Common myeloid progenitor, CD34-positive (primary cell): ENCODE results near the gene HARS1.
"Not testable (repeated sequence)": the region's sequence is repeated elsewhere in the genome, so short reads cannot be mapped to it uniquely, and the experiment has no call there.

Experiments used
- CTCF ChIA-PET: fragments of 350-600 bp; sonication (Branson Sonifier 250); formaldehyde crosslinking; loops from one replicate; lab custom pipeline; 2021; ENCODE audit warnings: antibody characterized with exemption; lab: Charles Lee
- POLR2A ChIA-PET: fragments of 350-600 bp; sonication (Branson Sonifier 250); formaldehyde crosslinking; loops from one replicate; lab custom pipeline; 2021; ENCODE audit warnings: antibody characterized with exemption; lab: Charles Lee
- DNase-seq, 3 donors: peaks; one replicate each; pipeline versions ENCODE4 v3.0.0 to v3.0.0-alpha.2; 2013
- H3K27ac ChIP-seq, 2 experiments: 1 replicate in 1 of 2; 2 replicates in 1 of 2; pipeline ENCODE4 v1.7.0; 2013; ENCODE audit warnings: inconsistent platforms in 2 of 2, low read length in 2 of 2, mild to moderate bottlenecking in 2 of 2, low read depth in 1 of 2, moderate library complexity in 1 of 2; ENCODE audit not compliant: severe bottlenecking in 2 of 2, insufficient read depth in 1 of 2, poor library complexity in 1 of 2
- H3K27me3 ChIP-seq, 5 experiments: replicated peaks in 2 of 5; 1 replicate in 3 of 5; 2 replicates in 2 of 5; pipeline versions ENCODE4 v1.6.1 to v1.7.0; 2013; ENCODE audit warnings: low read length in 4 of 5, mild to moderate bottlenecking in 2 of 5, moderate library complexity in 2 of 5, inconsistent platforms in 1 of 5; ENCODE audit not compliant: insufficient read depth in 5 of 5, control insufficient read depth in 4 of 5
- H3K36me3 ChIP-seq, 4 experiments: 1 replicate in 2 of 4; 2 replicates in 2 of 4; pipeline versions ENCODE4 v1.6.1 to v1.7.0; 2013; ENCODE audit warnings: low read length in 3 of 4, control low read depth in 1 of 4, mild to moderate bottlenecking in 1 of 4; ENCODE audit not compliant: control insufficient read depth in 4 of 4, insufficient read depth in 4 of 4
- H3K4me1 ChIP-seq, 4 experiments: 1 replicate in 3 of 4; 2 replicates in 1 of 4; pipeline versions ENCODE4 v1.6.1 to v1.7.1; 2013; ENCODE audit warnings: low read length in 3 of 4, mild to moderate bottlenecking in 3 of 4, control low read depth in 1 of 4, inconsistent platforms in 1 of 4, moderate library complexity in 1 of 4; ENCODE audit not compliant: control insufficient read depth in 4 of 4, insufficient read depth in 4 of 4; ENCODE audit errors: control extremely low read depth in 1 of 4
- H3K4me3 ChIP-seq, 7 experiments: 1 replicate in 4 of 7; 2 replicates in 3 of 7; pipeline versions ENCODE4 v1.5.1 to v1.7.0; 2013; ENCODE audit warnings: mild to moderate bottlenecking in 7 of 7, low read length in 6 of 7, moderate library complexity in 6 of 7, inconsistent platforms in 2 of 7, low read depth in 2 of 7, control low read depth in 1 of 7; ENCODE audit not compliant: insufficient read depth in 4 of 7, control insufficient read depth in 1 of 7; ENCODE audit errors: extremely low read depth in 1 of 7
- H3K9me3 ChIP-seq, 5 experiments: 1 replicate in 4 of 5; 2 replicates in 1 of 5; pipeline versions ENCODE4 v1.6.1 to v1.7.1; 2013; ENCODE audit warnings: low read length in 4 of 5, mild to moderate bottlenecking in 2 of 5, inconsistent platforms in 1 of 5, low read depth in 1 of 5, moderate library complexity in 1 of 5; ENCODE audit not compliant: control insufficient read depth in 4 of 5, insufficient read depth in 2 of 5; ENCODE audit errors: control extremely low read depth in 1 of 5
- WGBS: methylation state at CpG from one replicate; pipeline ENCODE4 v1.1.5; 2013; ENCODE audit not compliant: insufficient coverage; 5-methylcytosine and 5-hydroxymethylcytosine counted together

HARS1 gene

DNA sequence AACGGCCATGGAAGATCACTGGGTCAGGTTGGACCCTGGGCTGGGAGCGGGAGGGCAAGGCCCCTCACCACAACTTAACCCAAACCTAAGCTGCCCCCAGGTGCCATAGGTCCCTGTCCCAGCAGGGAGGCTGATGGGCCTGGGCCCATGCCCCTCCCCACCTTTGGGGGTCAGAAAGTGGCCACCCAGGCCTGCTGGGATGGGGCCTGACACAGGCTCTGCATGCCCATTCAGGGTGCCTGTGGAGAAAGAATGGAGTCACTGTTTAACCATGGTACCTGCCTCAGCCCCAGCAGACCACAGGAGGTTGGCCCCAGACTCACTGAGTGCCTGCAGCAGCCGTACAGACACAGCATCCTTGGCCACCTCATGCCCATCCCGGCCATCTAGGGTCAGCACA is 20.1 kb downstream of the HARS1 start:
- DNase-seq, H3K9me3 ChIP-seq, H3K4me3 ChIP-seq, H3K27me3 ChIP-seq, POLR2A ChIA-PET, CTCF ChIA-PET, H3K4me1 ChIP-seq, H3K27ac ChIP-seq: not testable (repeated sequence)
- peaks cover 16 to 75% (median 51%) of the 10 kb centered on the region in 4 experiments for H3K36me3 ChIP-seq
- WGBS, result no CpG with 5 or more reads among the region's 4 CpGs

DNA sequence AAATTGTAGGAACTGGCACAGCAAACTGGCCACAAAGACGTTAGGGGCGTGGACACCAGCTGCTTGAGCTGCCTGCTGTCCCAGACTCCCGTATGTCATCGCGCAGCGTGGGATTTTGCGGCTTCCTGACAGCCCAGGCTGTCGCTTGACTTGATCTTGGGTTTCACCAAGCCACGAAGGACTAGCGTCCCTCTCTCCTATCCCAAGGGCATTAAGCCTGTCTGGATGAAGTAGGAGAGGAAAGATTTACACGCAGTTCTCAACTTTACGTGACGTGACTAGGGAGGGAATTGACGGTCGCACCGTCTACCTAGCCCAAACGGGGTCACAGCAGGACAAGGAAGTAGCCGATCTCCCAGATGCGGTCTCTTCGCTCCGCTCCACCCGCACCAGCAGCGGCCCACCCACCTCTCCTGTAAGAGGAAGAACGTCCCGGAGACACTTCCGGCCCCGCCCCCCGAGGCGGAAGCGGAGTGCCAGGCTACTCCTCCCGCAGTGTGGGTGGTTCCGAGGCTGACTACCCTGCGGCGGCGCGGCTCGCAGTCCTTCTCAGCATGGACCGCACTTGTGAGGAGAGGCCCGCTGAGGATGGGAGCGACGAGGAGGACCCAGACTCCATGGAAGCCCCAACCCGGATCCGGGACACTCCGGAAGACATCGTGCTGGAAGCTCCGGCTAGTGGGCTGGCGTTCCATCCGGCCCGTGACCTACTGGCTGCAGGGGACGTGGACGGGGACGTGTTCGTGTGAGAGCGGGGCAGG is 26.6 kb downstream of the HARS1 start, which contains the start of gene WDR55:
TSS of gene WDR55 (plus strand) at position 546 of the 761 bp plus-strand sequence. CDS start at position 555, 9 bp downstream.
- peaks cover 23 to 63% (median 45%) of the 10 kb centered on the region in 4 experiments for H3K36me3 ChIP-seq
- DNase-seq, result peak; percentile 95 to 97 (median 95)

DNA sequence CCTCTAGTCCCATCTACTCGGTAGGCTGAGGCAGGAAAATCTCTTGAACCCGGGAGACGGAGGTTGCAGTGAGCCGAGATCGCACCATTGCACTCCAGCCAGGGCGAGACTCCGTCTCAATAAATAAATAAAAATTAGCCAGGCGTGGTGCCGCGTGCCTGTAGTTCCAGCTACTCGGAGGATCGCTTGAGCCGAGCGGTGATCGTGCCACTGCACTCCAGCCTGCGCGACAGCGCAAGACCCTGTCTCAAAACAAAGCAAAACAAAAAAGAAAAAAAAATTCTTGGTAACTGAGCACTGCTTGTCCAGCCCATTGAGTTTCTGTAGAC is 27.2 kb downstream of the HARS1 start:
- ChIA-PET POLR2A (interaction anchor here (1.0 to 2.0 kb wide), 2 partner anchors 16 to 118 kb away, joined by 3 to 10 read pairs; partner anchors contain the start of genes IK and NDUFA2), CTCF (interaction anchor here (0.7 to 1.3 kb wide), 5 partner anchors 9 to 102 kb away, joined by 3 to 5 read pairs (median 3); partner anchors contain the start of genes IK and NDUFA2)
- 45% methylated on average over 18 of the region's 18 CpGs for WGBS
- H3K27me3 ChIP-seq, result no peaks in the 10 kb centered on the region
- H3K27ac ChIP-seq, result peak overlapping the region; percentile 67 to 93
- peaks cover 26 to 63% (median 46%) of the 10 kb centered on the region in 4 experiments for H3K36me3 ChIP-seq
- no peaks in the 10 kb centered on the region for H3K9me3 ChIP-seq
- H3K4me3 ChIP-seq, result peak overlapping the region; percentile 77 to 97 (median 84)
- DNase-seq, result no peak
- H3K4me1 ChIP-seq, result peaks cover 0 to 13% (median 9%) of the 10 kb centered on the region in 4 experiments

More for the DNA sequence above, 26.6 kb downstream of the HARS1 start, which contains the start of gene WDR55:
- Histone ChIP-seq H3K27ac (peak within 1 kb of the TSS; percentile 67 to 93), H3K27me3 (no peaks in the 10 kb centered on the region), H3K4me3 (peak within 1 kb of the TSS; percentile 77 to 97 (median 84)), H3K4me1 (peaks cover 0 to 13% (median 9%) of the 10 kb centered on the region in 4 experiments), H3K9me3 (no peaks in the 10 kb centered on the region)
- ChIA-PET POLR2A (interaction anchor here (1.0 to 2.0 kb wide), 2 partner anchors 17 to 118 kb away, joined by 3 to 10 read pairs; partner anchors contain the start of genes IK and NDUFA2), CTCF (interaction anchor here (0.6 to 1.6 kb wide), 6 partner anchors 9 to 421 kb away, joined by 3 to 5 read pairs (median 3); partner anchors contain the start of genes IK and NDUFA2)
- 0% methylated on average over 27 of the region's 54 CpGs for WGBS

DNA sequence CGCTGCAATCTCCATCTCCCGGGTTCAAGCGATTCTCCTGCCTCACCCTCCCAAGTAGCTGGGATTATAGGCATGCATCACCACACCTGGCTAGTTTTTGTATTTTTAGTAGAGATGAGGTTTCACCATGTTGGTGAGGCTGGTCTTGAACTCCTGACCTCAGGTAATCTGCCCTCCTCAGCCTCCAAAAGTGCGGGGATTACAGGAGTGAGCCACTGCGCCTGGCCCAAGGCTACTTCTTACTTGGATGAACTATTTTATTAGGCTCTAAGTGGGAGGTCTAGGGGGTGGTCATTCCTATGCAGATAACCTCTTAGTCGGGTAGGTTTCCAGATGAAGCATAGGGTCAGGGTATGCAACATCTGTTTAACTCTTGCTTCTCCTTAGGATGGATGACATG is 30.8 kb downstream of the HARS1 start:
- H3K4me1 ChIP-seq, H3K27me3 ChIP-seq, DNase-seq, H3K27ac ChIP-seq, H3K9me3 ChIP-seq, POLR2A ChIA-PET, CTCF ChIA-PET, H3K4me3 ChIP-seq: not testable (repeated sequence)
- peaks cover 37 to 75% (median 61%) of the 10 kb centered on the region in 4 experiments for H3K36me3 ChIP-seq
- 100% methylated on average over 2 of the region's 6 CpGs for WGBS

DNA sequence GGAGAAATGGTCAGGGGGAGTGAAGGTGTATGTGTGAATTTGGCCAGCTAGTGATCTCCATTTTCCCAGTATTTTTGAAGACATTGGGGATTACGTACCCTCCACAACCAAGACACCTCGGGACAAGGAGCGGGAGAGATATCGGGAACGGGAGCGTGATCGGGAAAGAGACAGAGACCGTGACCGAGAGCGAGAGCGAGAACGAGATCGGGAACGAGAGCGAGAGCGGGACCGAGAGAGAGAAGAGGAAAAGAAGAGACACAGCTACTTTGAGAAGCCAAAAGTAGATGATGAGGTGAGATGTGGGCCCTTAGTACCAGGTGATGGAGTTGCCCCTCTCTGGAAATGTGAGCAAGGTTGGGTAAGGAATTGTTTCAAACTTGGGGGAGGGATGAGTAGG is 32.3 kb downstream of the HARS1 start:
- 98% methylated on average over 17 of the region's 17 CpGs for WGBS
- H3K27ac ChIP-seq, result no peak overlapping the region

DNA sequence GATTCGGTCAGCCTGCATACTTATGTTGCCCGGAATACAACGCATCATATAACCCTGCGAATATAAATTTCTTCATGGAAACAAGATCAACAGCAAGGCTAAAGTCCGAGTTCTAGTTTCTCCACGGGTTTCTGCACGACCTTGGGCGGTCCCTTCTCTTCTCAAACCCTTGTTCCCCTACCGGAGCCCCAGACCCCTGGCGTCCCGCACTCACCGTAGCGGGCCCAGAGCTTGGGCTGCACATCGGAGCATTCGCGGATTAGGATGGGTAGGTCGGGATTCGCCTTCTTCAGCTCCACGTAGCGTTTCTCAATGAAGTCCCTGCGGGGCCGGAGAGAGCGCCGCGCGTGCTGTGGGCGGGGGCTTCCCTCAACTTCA is 44.1 kb downstream of the HARS1 start:
- Histone ChIP-seq H3K4me3 (peak overlapping the region; percentile 84 to 98 (median 94)), H3K9me3 (no peaks in the 10 kb centered on the region), H3K4me1 (peaks cover 0 to 19% (median 16%) of the 10 kb centered on the region in 4 experiments), H3K36me3 (peaks cover 10 to 55% (median 38%) of the 10 kb centered on the region in 4 experiments), H3K27ac (peak overlapping the region; percentile 96 to 98), H3K27me3 (no peaks in the 10 kb centered on the region)
- WGBS, result under 1% methylated on average over 26 of the region's 27 CpGs
- no peak for DNase-seq
- POLR2A ChIA-PET, result interaction anchor here (0.7 to 2.8 kb wide), 7 partner anchors 8 to 280 kb away, joined by 4 to 13 read pairs (median 8); partner anchors contain the start of genes EIF4EBP3, HARS1, HARS2 and SRA1
- CTCF ChIA-PET, result interaction anchor here (0.6 to 2.7 kb wide), 9 partner anchors 8 to 101 kb away, joined by 3 to 14 read pairs (median 4); partner anchors contain the start of genes EIF4EBP3, HARS1, HARS2 and WDR55

More for the DNA sequence above, 32.3 kb downstream of the HARS1 start:
- Histone ChIP-seq H3K4me3 (no peak overlapping the region), H3K9me3 (no peaks in the 10 kb centered on the region), H3K4me1 (peaks cover 0 to 2% (median under 1%) of the 10 kb centered on the region in 4 experiments), H3K36me3 (peaks cover 42 to 90% (median 69%) of the 10 kb centered on the region in 4 experiments), H3K27me3 (no peaks in the 10 kb centered on the region)
- CTCF ChIA-PET, result interaction anchor here (1.0 kb wide), 1 partner anchor 14 kb away, joined by 3 read pairs; no protein-coding TSS in a partner anchor
- no peak for DNase-seq
- POLR2A ChIA-PET, result no interaction called here
